SHP77 treated with DMSO at 0.1 percent for 48 hours (cell line): Measurements from ENCODE around the gene MRPS33.
A peak's percentile ranks its signal among the peaks of the same experiment; 100 is the strongest.
"Not testable (repeated sequence)": the region's sequence is repeated elsewhere in the genome, so short reads cannot be mapped to it uniquely, and the experiment has no call there.

Source experiments
- DNase-seq: peaks from one replicate; lab custom pipeline; 2025; lab: John Stamatoyannopoulos, UW

Gene MRPS33

DNA sequence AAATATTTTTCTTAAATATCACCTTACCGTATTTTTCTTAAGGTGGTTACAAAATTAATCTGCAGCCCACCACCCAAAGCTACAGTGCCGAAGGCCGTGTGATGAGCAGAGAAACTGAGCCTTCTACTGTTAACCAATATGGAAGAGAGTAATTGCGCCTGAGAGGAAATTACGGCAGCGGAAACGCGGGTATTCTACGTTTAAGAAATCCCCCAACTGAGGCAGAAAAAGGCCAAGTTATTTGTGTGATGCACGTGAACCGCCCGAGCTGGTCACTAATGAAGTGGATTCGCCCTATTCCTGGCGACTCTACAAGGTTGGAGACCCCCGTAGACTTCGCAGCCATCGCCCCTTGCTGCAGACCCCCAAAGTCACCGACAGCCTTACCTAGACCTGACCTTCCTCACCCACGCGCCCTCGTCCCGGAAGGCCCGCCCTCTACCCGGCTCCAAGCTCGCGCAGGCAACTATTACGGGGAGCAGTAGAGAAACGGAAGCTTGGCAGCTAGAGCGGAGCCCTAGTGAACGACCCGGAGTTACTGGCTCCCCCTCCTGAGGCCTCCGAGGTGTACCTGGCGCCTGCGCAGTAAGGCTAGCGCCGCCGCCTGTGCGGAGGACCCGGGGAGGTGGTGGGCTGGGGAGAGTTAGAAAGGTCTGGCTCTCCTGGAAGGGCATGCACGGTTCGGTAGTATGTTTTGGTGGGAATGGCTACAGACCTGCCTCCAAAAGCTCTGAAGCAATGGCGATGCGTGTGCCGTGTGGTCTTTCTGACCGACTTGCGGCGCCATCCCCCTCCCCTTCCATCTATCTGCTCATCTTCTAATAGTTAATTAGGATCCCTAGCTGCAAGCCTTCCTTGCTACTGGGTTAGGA is at the start of gene MRPS33:
Gene MRPS33, minus strand, starts transcription at position 429 of the 872 bp plus-strand sequence. CDS start 4,319 bp downstream, outside the sequence.
- peak; percentile 93 for DNase-seq

DNA sequence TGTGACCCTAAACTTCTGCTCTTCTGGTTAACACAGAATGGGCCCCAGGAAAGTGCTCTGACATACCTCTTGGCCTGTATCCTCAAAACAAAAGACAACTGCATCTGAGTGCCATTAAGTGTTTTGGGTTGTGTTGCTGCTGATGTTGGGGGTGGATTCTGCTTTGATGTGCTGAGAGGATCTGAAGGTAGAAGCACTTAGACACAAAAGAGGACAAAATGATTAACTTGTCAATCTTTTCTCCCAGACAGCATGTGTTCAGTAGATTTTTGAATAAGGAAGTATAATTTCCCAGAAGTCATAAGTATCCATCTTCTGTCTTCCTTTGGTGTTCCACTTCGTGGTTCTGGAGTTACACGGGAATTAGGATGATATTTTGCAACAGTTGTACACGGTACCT is 43.0 kb upstream of the MRPS33 start:
- DNase-seq = no peak

DNA sequence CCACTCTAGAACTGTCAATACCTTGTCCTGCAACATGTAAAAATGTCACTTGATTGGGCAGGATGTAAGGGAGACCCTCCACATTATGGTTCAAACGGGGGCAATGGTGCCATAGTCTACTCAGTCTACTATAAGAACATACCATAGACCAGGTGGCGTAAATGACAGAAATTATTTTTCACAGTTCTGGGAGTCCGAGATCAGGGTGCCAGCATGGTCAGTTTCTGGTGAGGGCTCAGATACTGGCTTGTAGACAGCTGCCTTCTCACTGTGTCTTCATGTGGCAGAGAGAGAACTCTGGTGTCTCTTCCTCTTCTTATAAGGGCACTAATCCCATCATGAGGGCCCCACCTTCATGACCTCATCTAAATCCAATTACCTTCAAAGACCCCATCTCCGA is 40.4 kb upstream of the MRPS33 start:
- DNase-seq = no peak

DNA sequence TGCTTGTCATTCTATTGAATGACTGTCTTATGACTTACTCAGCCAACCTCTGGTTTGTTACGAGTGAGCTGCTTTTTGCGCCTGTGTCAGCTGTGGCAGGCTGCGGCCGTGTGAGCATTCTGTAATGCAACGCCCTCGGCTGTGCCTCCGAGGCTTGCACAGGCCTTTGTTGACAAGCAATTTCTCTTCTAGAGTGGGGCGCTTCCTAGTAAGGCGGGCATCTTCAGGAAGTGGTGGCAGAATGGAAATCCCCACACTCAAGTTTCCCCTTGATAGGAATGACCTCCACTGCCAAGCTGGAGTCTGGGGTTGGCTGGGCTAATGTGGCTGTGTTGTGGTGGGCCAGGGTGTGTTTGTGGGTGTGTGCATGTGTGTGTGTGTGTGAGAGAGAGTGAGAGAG is 38.9 kb upstream of the MRPS33 start:
- peak; percentile 13 for DNase-seq

DNA sequence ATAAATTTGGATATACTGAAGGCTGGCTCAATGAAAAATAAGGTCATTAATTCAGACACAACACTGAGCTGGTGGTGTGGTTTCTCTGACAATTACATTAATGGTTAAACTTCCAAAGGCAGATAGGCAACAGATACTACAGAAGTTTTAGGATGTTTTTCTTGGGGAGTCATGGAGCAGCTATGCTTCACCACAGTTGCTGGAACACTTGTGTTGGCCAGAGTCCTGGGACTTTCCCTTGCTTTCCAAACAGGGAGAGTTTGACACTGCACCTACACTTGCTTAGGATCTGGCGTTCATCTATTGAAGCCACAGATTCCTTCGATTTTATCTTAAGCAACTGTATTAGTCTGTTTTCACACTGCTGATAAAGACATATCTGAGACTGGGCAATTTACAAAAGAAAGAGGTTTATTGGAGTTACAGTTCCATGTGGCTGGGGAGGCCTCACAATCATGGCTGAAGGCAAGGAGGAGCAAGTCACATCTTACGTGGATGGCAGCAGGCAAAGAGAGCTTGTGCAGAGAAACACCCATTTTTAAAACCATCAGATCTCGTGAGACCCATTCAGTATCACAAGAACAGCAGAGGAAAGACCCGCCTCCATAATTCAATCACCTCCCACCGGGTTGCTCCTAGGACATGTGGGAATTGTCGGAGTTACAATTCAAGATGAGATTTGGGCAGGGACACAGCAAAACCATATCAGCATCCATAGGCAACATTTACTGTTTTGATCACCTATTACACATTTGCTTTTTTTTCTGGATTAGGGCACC is 31.3 kb upstream of the MRPS33 start:
- DNase-seq = no peak

DNA sequence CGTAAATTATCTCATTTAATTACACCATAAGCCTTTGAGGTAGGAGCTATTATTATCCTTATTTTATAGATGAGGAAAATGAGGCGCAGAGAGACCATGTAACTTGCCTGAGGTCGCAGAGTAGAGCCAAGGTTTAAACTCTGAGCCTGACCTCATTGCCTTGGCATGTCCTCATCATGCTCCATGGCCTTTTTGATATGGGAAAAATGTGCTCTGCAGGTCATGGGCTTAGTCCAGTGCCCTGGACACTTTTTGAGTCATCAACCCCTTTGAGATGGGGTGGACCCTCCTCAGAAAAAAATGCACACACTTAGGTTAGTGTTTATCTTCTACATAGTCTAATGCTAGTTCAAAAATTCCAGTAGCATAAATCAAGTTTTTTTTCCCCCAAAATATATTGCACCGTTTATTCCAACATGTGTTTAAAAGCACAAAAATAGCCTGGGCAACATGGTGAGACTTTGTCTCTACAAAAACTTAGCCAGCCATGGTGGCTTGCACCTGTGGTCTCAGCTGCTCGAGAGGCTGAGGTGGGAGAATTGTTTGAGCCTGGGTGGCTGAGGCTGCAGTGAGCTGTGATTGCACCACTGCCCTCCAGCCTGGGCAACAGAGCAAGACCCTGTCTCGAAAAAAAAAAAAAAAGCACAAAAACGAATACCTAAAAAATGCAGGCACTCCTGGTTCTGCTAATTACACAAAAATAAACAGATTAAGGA is 30.5 kb upstream of the MRPS33 start:
- no peak for DNase-seq

DNA sequence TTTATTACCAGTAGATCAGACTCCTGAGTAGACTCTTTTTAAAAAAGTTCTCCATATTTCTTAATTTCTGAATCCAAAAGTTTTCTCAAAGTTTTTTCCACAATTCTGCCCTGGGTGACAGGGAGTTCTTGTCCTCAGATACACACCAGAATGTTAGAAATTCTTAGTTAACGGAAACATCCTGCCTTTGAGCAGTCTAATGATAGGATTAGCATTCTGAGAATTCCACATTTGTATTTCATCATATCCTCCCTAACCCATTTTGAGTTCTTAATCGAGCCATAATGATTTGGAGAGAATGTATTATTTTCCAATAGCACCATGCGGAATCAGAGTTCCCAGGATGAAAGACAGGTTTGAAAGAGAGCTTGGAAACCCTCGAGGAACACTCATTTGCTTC is 28.9 kb upstream of the MRPS33 start:
- no peak for DNase-seq

DNA sequence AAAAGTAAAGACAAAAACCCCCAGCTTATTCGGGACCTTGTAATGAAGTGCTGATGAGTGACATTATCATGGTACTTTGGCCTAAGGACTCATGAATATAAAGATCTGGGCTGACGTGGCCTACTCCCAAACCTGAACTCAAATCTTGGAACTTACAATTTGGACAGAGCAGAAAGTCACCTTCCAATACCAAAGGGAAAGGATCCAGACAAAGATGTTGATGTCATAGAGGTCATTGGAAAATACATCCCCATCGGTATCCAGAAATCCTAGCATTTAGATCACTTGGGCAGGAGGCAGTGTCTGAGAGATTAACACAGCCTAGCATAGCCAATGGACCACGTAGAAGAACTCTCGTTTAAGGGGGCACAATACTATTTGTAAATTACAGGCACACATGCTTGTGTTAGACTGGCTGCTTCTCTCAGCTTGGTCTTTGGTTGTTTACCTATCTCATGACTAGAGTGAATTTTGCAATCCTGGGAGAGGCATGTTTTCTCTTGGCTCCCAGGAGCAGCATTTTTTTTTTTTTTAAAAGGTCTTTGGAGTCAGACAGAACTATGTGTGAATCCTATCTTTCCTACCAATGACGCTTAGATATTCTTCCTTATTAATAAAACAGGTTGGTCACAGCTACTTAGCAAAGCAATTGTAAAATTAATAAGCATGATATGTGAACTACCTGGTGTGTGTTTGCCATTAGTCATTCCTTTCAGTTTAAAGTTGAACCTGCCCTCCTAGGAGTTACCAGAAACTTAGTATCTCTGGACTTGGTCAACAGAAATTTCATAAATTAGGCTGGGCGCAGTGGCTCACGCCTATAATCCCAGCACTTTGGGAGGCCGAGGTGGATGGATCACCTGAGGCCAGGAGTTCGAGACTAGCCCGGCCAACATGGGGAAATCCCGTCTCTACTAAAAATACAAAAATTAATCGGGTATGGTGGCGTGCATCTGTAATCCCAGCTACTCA is 27.8 kb upstream of the MRPS33 start:
- DNase-seq = no peak

DNA sequence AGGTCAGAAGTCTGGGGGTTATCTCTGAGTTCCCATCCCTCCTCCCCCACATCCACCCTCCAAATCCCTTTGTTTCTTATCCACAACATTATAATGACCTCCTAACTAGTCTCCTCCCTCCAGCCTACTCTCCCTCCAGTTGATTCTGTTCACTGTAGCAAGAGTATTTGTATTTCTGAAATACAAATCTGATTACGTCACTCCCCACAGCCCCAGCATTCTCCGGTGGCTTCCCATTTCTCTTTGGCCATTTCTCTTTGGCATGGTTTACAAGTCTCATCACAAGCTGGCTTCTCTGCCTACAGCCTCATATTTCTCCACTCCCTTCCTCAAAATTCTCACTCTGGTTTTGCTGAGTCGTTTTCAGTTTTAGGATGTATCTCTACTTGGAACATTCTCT is 24.6 kb upstream of the MRPS33 start:
- no peak for DNase-seq

DNA sequence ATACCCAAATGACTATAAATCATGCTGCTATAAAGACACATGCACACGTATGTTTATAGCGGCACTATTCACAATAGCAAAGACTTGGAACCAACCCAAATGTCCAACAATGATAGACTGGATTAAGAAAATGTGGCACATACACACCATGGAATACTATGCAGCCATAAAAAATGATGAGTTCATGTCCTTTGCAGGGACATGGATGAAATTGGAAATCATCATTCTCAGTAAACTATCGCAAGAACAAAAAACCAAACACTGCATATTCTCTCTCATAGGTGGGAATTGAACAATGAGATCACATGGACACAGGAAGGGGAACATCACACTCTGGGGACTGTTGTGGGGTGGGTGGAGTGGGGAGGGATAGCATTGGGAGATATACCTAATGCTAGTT is 23.3 kb upstream of the MRPS33 start:
- DNase-seq = not testable (repeated sequence)

DNA sequence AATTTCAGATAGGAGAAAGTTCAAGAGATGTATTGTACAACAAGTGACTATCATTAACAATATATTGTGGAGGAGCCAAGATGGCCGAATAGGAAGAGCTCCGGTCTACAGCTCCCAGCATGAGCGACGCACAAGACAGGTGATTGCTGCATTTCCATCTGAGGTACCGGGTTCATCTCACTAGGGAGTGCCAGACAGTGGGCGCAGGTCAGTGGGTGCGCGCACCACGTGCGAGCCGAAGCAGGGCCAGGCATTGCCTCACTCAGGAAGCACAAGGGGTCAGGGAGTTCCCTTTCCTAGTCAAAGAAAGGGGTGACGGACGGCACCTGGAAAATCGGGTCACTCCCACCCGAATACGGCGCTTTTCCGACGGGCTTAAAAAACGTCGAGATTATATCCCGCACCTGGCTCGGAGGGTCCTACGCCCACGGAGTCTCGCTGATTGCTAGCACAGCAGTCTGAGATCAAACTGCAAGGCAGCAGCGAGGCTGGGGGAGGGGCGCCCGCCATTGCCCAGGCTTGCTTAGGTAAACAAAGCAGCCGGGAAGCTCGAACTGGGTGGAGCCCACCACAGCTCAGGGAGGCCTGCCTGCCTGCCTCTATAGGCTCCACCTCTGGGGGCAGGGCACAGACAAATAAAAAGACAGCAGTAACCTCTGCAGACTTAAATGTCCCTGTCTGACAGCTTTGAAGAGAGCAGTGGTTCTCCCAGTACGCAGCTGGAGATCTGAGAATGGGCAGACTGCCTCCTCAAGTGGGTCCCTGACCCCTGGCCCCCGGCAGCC is 18.0 kb upstream of the MRPS33 start:
- DNase-seq = not testable (repeated sequence)

DNA sequence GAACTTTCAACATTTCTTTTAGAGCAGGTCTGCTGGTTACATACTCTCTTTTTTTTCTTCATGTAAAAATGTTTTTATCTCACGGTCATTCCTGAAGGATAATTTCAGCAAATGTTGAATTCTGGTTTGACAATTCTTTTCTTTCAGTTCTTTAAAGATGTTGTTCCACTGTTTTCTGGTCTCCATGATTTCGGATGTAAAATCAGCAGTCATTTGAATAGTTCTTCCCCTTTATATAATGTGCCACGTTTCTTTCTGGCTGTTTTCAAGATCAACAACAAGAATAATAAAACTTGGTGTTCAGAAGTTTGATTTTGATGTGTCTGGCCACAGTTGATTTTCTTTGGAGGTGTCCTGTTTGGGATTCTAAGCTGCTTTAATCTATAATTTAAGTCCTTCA is 14.0 kb upstream of the MRPS33 start:
- DNase-seq = no peak

DNA sequence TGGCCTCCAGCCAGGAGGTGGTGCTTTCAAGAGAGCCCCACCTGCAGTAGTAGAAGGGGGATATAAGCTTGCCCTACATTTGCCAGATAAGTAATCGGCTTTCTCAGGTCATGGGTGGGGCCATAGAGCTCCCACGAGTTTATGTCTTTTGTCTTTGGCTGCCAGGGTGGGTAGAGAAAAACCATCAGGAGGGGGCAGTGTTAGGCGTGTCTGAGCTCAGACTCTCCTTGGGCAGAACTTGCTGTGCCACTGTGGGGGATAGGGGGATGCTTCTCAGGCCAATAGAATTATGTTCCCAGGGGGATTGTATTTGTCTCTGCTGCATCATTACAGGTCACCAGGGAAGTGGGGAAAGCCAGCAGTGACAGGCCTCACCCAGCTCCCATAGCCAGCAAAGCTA is 12.3 kb upstream of the MRPS33 start:
- no peak for DNase-seq

DNA sequence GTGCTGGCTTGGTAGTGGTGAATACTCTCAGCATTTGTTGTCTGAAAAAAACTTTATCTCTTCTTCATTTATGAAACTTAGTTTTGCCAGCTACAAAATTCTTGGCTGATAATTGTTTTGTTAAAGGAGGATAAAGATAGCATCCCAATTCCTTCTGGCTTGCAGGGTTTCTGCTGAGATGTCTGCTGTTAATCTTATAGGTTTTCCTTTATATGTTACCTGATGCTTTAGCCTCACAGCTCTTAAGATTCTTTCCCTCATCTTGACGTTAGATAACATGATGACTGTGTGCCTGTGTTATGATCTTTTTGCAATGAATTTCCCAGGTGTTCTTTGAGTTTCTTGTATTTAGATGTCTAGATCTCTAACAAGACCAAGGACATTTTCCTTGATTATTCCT is 9.9 kb upstream of the MRPS33 start:
- DNase-seq = no peak

DNA sequence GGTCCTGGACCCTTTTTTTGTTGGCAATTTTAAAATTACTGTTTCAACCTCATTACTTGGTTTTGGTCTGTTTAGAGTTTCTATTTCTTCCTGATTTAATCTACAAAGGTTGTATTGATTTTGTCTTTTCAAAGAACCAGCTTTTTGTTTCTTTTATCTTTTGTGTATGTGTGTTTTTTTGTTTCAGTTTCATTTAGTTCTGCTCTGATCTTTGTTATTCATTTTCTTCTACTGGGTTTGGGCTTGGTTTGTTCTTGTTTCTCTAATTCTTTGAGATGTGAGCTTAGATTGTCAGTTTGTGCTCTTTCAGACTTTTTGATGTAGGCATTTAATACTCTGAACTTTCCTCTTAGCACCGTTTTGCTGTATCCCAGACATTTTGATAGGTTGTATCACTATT is 8.5 kb upstream of the MRPS33 start:
- no peak for DNase-seq

DNA sequence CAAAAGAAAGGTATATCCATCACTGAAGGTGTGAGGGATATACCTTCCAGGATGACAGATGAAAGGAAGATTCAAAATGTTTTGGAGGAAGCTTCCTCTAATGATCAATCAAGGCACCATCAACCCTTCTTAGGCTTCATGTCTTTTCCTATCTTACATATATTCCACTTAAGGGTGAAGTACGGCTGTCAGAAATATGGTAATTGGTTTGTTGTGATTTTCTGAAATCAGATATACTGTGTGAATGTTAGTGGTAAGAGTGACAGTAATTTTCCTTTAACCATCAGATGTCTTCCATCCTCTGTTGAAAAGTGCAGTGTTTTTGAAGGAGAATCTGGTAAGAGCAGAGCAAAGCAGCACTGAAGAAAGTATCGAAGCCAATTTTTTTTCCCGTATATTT is 2.8 kb upstream of the MRPS33 start:
- DNase-seq = no peak

DNA sequence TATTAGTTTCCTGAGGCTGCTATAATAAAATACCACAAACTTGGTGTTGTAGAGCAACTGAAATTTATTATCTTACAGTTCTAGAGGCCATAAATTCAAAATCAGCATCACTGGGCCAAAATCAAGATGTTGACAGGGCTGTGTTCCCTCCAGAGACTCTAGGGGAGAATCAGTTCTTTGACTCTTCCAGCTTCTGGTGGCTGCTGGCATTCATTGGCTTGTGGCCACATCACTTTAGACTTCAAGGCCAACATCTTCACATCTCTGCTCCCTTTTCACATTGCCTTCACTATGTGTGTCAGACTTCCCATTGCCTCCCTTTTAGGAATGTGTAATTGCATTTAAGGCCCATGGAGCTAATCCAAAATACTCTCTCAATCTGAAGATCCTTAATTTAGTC is 1.6 kb upstream of the MRPS33 start:
- no peak for DNase-seq

DNA sequence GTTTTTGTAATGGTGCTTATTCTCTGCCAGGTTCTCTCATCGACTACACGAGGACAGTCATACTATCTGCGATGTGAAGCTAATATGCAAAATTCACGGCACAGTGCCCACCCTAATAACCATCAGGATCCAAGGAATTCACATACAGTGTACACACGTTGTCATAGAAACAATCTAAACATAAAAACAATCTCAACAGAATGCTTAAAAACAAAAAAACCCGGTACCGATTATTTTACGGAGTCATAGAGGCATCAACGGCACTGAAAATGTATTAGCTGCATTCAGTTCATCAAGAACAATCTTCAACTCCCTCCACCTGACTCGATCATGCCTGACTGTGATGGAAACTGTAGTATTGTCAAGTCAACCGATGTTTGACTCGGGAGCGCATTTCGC is 628 bp downstream of the MRPS33 start:
- DNase-seq = peak; percentile 71

DNA sequence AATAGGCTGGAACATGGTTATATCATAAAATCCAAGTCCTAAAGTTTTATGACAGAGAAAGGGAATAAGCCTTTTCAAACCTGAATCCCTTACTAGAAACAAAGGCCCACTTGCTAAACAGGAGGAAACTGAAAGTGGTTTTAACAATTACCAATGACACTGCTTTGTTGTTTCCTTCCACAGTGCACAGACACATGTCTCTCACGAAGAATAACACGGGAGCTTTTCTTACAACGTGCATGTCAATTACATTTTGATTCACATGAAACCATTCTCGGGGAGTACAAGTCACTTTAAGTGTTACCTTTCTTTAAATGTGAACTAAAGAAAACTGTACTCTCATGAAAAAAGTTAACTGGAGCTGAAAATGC is 1.4 kb downstream of the MRPS33 start:
- DNase-seq = no peak

DNA sequence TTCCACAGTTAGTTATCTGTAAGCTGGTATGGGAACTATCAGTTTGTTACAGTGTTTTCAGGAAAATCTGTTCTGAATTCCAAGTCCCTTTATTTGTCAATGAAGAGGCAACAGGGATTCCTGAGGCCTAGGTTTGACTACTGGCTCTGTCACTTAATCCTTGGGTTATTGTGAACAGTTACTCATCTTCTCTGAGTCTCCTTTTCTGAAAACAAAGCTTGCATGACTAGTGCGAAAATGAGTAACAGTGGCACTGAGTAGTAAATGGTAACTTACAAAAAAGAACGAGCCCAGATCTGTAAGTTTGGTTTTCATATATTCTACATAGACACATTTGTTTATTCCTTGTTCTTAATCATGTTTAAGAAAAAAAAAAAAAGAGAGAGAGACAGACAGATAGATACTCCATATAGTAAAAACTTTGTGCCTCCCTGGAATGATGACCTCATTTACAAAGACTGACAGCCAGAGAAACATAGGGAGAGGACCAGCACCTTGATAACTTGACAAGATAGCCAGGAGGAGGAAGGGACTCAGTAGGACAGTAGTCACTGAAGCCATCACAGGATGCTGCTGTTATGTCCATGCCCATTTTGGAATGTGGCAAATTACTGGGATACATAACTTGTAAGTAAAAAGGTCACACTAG is 1.9 kb downstream of the MRPS33 start:
- no peak for DNase-seq
